Hair follicle dermal papilla cell (primary cell): Measurements from ENCODE around the gene OSR1. TPM values are rescaled to one million over a fixed set of nuclear protein-coding genes. Genes with fewer than 3 reads are reported as not detected.

Experiments used
- small RNA-seq: library from RNA; depleted of rRNA; stranded (forward); fragments of <200 nt; gene quantifications from one replicate; pipeline ENCODE3, GENCODE V24; 2012
- total RNA-seq: library from RNA; depleted of rRNA; stranded (reverse); fragments of >200 nt; gene quantifications from 2 replicates; pipeline ENCODE4 v1.2.3, GENCODE V29; 2012

Gene OSR1
- 74.8 and 95.0 TPM in 2 replicates for total RNA-seq

DNA sequence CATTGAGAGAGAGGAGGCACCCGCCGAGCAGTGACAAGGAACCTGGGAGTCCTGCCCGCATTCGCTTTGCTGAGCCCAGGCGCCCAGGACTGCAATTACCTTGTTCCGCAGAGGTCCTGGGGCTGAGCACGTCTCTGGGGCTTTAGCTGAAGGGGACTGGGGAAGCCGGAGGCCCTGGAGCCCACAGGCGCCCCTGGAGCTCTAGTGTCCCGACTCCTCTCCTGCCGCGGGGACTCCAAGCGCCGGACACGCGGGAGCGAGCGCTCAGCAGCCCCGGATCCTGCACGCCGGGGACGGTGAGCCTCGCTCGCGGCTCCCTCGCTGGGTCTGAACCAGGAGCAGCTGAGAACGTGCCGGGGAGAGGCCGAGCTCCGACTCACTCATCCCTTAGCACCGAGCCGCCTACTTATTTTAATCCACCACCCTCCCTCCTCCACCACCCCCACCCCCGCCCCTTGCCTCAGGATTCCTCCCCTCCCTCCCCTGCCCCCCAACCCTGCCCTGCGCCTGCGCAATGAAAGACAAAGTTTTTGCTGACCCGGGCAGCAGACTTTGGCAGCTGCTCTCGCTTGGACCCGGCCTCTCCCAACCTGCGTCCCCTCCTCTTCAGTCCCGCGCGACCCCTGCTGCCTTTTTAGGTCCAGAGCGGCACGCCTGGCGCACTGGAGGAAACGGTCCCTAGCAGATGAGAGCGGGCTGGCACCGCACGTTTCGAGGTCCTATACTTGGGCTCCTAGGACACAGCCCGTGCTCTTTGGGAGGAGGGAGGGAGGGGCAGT is at the start of gene OSR1:
TSS of gene OSR1 (minus strand) at position 382 of the 779 bp plus-strand sequence. CDS start 4,818 bp downstream, outside the sequence.

Small RNA genes lying within 50 kb of the gene (small RNA-seq; reads per million reads assigned to genes)
- 0.55 reads per million, percentile 2 among the genes with 10 or more reads in this experiment for gene MIR4757
